ENCODE results near the gene TXNDC11.

Gene TXNDC11

GRCh38 chr16:11667824-11668622 lies 74.6 kb downstream of the TXNDC11 start, which contains the start of gene SNN:
TSS of gene SNN (plus strand) at chr16:11668455. CDS start at chr16:11676060, 7,605 bp downstream.
- Histone ChIP-seq H3K27ac (no peak within 1 kb of the TSS), H3K79me2 (ENCODE audit: insufficient read depth, low read depth) (no peaks in the 10 kb centered on the region), H3K4me3 (IDR thresholded peaks at IDR 0.05; ENCODE audit: insufficient read depth, low read depth, low read length) (no peak within 1 kb of the TSS), H3K36me3 (ENCODE audit: insufficient read depth) (no peaks in the 10 kb centered on the region), H3K27me3 (ENCODE audit: insufficient read depth, low read depth) (no peaks in the 10 kb centered on the region), H3K4me1 (ENCODE audit: low read depth, poor library complexity, severe bottlenecking) (peaks cover 25% of the 10 kb centered on the region), H3K4me2 (peak within 1 kb of the TSS; percentile 78), H4K20me1 (ENCODE audit: insufficient read depth) (no peaks in the 10 kb centered on the region), H3K9ac (no peak within 1 kb of the TSS), H2AFZ (ENCODE audit: low read depth) (peak within 1 kb of the TSS; percentile 87)
- TF ChIP-seq CTCF (conservative IDR thresholded peaks at IDR 0.05; ENCODE audit: low read depth, low read length): no peak

GRCh38 chr16:11667221-11667823 lies 75.3 kb downstream of the TXNDC11 start:
- Histone ChIP-seq H4K20me1 (ENCODE audit: insufficient read depth) (no peaks in the 10 kb centered on the region), H3K4me2 (peak overlapping the region; percentile 63; the same call in 1 of the 2 replicates), H3K27ac (no peak overlapping the region), H3K9ac (no peak overlapping the region), H3K4me3 (IDR thresholded peaks at IDR 0.05; ENCODE audit: insufficient read depth, low read depth, low read length) (no peak overlapping the region), H3K27me3 (ENCODE audit: insufficient read depth, low read depth) (no peaks in the 10 kb centered on the region), H3K4me1 (ENCODE audit: low read depth, poor library complexity, severe bottlenecking) (peaks cover 18% of the 10 kb centered on the region), H3K79me2 (ENCODE audit: insufficient read depth, low read depth) (no peaks in the 10 kb centered on the region), H3K36me3 (ENCODE audit: insufficient read depth) (no peaks in the 10 kb centered on the region), H2AFZ (ENCODE audit: low read depth) (peak overlapping the region; percentile 87)
- TF ChIP-seq CTCF (conservative IDR thresholded peaks at IDR 0.05; ENCODE audit: low read depth, low read length): no peak

GRCh38 chr16:11666103-11667055 lies 76.3 kb downstream of the TXNDC11 start:
- Histone ChIP-seq H3K4me1 (ENCODE audit: low read depth, poor library complexity, severe bottlenecking) (peaks cover 18% of the 10 kb centered on the region), H4K20me1 (ENCODE audit: insufficient read depth) (no peaks in the 10 kb centered on the region), H3K4me2 (no peak overlapping the region), H3K27me3 (ENCODE audit: insufficient read depth, low read depth) (no peaks in the 10 kb centered on the region), H2AFZ (ENCODE audit: low read depth) (no peak overlapping the region), H3K27ac (no peak overlapping the region), H3K9ac (no peak overlapping the region), H3K79me2 (ENCODE audit: insufficient read depth, low read depth) (no peaks in the 10 kb centered on the region), H3K4me3 (IDR thresholded peaks at IDR 0.05; ENCODE audit: insufficient read depth, low read depth, low read length) (no peak overlapping the region), H3K36me3 (ENCODE audit: insufficient read depth) (no peaks in the 10 kb centered on the region)
- no peak for TF ChIP-seq CTCF (conservative IDR thresholded peaks at IDR 0.05; ENCODE audit: low read depth, low read length)

- no peaks in the 10 kb centered on the region for H4K20me1 ChIP-seq (ENCODE audit: insufficient read depth)
- H3K4me1 ChIP-seq (ENCODE audit: low read depth, poor library complexity, severe bottlenecking): peaks cover 13% of the 10 kb centered on the region
- no peak overlapping the region for H3K9ac ChIP-seq
- TF ChIP-seq CTCF (conservative IDR thresholded peaks at IDR 0.05; ENCODE audit: low read depth, low read length): no peak
- no peak overlapping the region for H3K27ac ChIP-seq
- H3K4me2 ChIP-seq: no peak overlapping the region
- no peaks in the 10 kb centered on the region for H3K79me2 ChIP-seq (ENCODE audit: insufficient read depth, low read depth)
- no peak overlapping the region for H3K4me3 ChIP-seq (IDR thresholded peaks at IDR 0.05; ENCODE audit: insufficient read depth, low read depth, low read length)
- no peak overlapping the region for H2AFZ ChIP-seq (ENCODE audit: low read depth)
- no peaks in the 10 kb centered on the region; the same call in 1 of the 2 replicates for H3K27me3 ChIP-seq (ENCODE audit: insufficient read depth, low read depth)
- H3K36me3 ChIP-seq (ENCODE audit: insufficient read depth): no peaks in the 10 kb centered on the region
These were observed 77.6 kb downstream of the TXNDC11 start for GRCh38 chr16:11665071-11665491.
